ENCODE results near the gene TEX13D.
"Not testable (repeated sequence)": the region's sequence is repeated elsewhere in the genome, so short reads cannot be mapped to it uniquely, and the experiment has no call there.

The TEX13D gene

GRCh38 chrX:124332481-124333424, at the start of gene TEX13D:
TSS of gene TEX13D (plus strand) at chrX:124332660. CDS start at chrX:124332918, 258 bp downstream.
- no peak for DNase-seq (ENCODE audit: low read depth, low spot score)

DNA sequence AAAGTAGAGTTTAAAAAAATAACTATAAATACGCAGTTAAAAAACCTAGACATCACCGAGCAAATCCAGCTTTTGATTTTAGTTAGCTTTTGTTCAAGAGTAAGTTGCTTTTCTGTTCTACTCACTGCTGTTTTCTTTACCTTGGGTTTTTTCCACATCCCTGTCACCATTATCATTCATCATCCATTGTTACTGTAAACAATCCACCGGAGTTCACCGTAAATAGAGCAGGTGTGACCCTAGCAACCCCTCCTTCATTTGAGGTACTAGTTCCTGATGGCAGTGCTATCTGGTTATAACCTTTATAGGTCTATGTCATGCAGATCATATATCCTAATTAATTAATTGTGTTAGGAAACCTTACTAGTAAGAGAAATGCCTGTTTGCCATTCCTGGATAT, 43.0 kb upstream of the TEX13D start:
- DNase-seq (ENCODE audit: low read depth, low spot score), result no peak

DNA sequence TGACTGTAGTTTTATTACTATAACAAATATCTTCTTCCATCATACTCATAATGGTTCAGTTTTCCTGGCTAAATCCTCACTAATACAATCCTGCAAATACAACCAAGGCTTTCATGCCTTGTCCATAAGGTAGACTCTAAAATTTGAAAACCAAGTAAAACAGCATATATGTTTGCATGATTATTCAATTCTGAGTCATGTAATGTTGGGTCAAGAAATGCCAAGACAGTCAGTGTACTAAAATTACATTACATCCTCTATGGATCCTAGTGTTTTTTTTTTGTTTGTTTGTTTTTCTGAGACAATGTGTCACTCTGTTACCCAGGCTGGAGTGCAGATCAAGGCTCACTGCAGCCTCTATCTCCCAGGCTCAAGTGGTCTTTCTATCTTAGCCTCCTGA, 38.6 kb upstream of the TEX13D start:
- DNase-seq (ENCODE audit: low read depth, low spot score), result no peak

- not testable (repeated sequence) for DNase-seq (ENCODE audit: low read depth, low spot score)
These were observed 33.1 kb upstream of the TEX13D start for GRCh38 chrX:124299323-124299722.

DNA sequence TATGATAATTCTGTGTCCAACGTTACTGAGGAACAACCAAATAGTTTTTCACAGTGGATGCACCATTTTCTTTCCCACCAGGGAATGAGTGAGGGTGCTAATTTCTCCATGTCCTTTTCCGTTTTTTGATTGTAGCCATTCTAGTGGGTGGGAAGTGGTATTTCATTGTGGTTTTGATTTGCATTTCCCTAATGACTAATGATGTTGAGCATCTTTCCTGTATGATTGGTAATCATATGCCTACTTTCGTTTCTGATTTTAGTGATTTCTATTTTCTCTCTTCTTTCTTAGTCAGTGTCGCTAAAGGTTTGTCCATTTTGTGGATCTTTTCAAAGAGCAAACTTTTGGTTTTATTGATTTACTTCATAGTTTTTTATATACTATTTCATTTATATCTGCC, 32.1 kb upstream of the TEX13D start:
- DNase-seq (ENCODE audit: low read depth, low spot score), result no peak

DNA sequence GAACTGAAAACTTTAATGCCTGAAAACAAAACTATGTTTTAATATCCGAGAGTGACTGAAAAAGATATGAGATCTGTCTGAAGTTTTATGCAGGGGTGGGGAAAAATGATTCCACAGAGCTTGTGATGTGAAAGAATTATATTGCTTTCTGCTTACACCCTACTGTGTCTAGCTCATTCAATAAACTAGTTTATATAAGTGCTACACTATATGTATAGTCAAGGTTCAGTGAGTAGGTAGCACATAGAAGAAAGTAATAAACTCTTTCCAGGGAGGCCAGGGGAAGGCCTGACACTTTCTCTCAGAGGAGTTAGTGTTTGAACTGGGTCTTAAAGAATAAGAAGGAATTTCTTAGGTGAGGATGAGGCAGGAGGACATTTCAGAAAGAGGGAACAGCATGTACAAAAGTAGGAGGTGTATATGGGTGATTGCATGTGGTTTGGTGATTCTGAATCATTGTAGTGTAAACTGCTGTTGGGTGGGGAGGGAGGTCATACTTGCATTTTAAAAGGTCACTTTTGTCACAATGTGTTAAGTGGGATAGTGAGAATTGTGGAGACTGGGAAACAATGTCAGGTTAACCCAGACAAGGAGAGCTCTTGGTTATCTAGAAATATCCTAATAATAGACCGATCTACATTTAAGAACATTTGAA, 25.1 kb upstream of the TEX13D start:
- no peak for DNase-seq (ENCODE audit: low read depth, low spot score)

DNA sequence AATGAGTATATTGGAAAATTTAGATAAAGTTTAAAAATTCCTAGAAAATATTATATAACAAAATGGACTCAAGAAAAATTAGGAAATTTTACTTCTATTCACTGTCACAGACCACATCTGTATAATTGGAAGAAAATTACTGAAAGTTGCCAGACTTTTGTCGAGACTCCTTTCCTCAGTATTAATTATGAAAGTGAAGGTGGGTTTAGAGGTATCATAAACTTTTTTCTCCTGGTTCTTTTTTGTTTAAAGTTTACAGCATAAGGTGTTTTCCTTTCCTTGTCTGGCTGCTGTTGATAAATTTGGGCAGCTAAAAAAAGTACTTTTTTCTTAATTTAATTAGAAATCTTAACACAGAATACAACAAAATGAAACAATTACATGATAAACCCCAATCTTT, 6.7 kb upstream of the TEX13D start:
- no peak for DNase-seq (ENCODE audit: low read depth, low spot score)

GRCh38 chrX:124328765-124329164, 3.7 kb upstream of the TEX13D start:
- DNase-seq (ENCODE audit: low read depth, low spot score), result peak; percentile 26

GRCh38 chrX:124333862-124334261, 1.4 kb downstream of the TEX13D start:
- DNase-seq (ENCODE audit: low read depth, low spot score), result no peak

- not testable (repeated sequence) for DNase-seq (ENCODE audit: low read depth, low spot score)
These were observed 2.1 kb downstream of the TEX13D start for GRCh38 chrX:124334555-124334954.

DNA sequence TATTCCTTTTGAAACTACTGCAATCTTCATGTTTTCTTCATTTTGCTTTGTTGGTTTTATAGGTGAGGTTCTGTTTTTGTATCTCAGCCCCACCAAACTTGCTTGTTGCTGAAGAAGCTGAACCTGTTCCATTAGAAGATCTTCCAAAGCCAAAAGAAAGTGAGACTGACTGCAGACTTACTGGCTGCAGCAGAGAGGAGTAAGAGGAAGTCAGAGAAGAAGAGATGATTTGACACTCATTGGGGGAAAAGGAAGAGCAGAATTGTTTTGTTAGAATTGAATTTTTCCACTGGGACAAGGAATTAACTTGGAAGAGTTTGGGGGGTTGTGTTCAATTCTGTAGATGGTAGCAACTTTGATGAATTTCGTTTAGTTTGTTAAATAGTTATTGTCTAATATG, 3.1 kb downstream of the TEX13D start:
- DNase-seq (ENCODE audit: low read depth, low spot score), result no peak

DNA sequence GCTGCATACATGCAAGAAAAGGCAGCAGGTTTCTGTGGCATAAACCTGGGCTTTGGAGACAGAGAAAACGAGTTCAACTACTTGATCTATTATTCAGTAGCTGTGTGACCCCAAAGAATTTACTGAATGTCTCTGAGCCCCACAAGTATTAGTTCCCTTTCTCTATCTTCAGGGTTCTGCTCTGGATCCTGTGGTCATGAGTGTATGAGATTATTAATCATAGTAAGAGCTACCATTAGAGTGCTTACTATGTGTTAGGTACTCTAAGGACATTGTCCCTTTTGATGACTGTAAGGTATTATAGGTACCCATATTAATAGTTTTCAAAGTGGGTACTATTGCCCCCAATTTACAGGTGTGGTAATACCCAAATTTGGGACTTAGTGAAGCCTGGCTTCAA, 5.5 kb downstream of the TEX13D start:
- DNase-seq (ENCODE audit: low read depth, low spot score), result no peak

GRCh38 chrX:124338733-124339514, 6.5 kb downstream of the TEX13D start:
- no peak for DNase-seq (ENCODE audit: low read depth, low spot score)

DNA sequence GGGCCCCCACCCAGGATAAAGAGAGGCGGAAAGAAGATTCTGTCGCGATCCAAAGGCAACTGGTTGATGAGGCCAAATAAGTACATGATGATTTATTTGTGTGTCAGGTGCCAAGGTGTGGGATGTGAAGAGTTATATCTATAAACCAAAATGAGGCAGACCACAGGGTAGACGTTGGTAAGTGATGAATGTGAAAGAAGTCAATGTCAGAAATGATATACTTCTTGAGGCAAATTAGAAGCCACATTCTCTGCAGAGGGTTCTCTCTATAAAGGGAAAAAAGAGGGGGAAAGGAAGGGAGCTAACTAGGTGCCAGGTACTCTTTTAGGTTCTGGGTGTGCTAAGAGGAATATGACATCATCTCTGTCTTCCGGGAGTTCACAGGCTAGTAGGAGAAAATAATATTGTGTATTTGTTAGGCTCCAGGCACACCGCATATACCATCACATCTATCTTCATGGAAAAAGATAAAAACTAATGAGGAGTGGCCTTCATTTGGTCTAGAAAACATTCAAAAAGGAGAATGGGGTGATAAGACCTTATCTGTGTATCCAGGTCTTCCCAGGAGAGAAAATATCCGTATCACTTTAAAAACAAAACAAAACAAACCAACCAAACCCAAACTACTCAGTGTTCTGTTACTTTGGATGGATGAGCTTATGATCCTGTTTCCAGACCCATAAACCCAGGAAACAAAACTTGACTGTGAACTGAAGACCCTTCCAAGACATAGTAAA, 9.1 kb downstream of the TEX13D start:
- no peak for DNase-seq (ENCODE audit: low read depth, low spot score)

GRCh38 chrX:124342174-124342867, 9.9 kb downstream of the TEX13D start:
- DNase-seq (ENCODE audit: low read depth, low spot score), result no peak

GRCh38 chrX:124343016-124343415, 10.6 kb downstream of the TEX13D start:
- DNase-seq (ENCODE audit: low read depth, low spot score), result no peak

GRCh38 chrX:124344246-124344645, 11.8 kb downstream of the TEX13D start:
- DNase-seq (ENCODE audit: low read depth, low spot score), result no peak

DNA sequence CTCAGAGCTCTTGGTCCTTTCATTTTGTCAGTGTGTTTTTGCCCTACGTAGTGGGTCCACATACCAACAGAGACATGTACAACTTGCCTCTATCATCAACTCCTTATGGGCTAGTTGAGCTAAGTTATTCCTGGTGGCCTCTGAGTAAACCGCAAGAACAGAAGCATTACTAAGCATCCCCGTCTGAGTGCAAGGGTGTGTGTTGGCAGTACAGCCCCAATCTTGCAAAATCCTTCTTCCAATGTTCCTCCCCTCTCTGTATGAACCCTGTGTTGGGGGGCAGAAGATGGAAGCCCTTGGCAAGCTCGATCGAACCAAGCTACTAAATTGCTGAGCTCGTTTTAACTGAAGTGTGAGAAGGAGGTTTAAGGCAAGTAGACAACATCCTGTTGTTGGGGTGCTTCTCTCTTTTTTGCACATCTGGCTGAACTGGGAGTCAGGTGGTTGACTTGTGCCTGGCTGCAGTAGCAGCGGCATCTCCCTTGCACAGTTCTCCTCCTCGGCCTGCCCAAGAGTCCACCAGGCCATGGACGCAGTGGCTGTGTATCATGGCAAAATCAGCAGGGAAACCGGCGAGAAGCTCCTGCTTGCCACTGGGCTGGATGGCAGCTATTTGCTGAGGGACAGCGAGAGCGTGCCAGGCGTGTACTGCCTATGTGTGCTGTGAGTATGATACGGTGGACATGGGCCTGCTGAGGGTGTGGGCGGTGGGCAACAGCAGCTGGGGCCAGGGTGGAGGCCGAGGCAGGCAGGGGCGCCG, 13.8 kb downstream of the TEX13D start, which contains the start of gene SH2D1A:
TSS of gene SH2D1A (plus strand) at position 447 of the 760 bp plus-strand sequence. CDS start at position 527, 80 bp downstream.
- DNase-seq (ENCODE audit: low read depth, low spot score), result no peak

GRCh38 chrX:124346877-124347241, 14.4 kb downstream of the TEX13D start:
- DNase-seq (ENCODE audit: low read depth, low spot score), result no peak

- no peak for DNase-seq (ENCODE audit: low read depth, low spot score)
These were observed 14.8 kb downstream of the TEX13D start for GRCh38 chrX:124347242-124347641.
